Loucy (cell line): Measurements from ENCODE around the gene LRRC40.

Experiments used
- H2AFZ ChIP-seq: fragments of 200-600 bp; sonication (generic); 2 replicates; pipeline ENCODE4 v1.6.0; 2016; ENCODE audit warnings: antibody characterized with exemption, mild to moderate bottlenecking, low read length, moderate library complexity
- H3F3A ChIP-seq: fragments of 200-600 bp; 2 replicates; pipeline ENCODE4 v1.6.0; 2016; ENCODE audit warnings: antibody characterized with exemption, low read depth, mild to moderate bottlenecking
- H3K27me3 ChIP-seq: fragments of 200-600 bp; sonication (generic); 2 replicates; pipeline ENCODE4 v1.6.1; 2014; ENCODE audit warnings: low read length, mild to moderate bottlenecking; ENCODE audit not compliant: insufficient read depth, poor library complexity, severe bottlenecking
- H3K36me3 ChIP-seq: fragments of 200-600 bp; sonication (generic); 2 replicates; pipeline ENCODE4 v1.6.1; 2016; ENCODE audit warnings: low read length; ENCODE audit not compliant: insufficient read depth
- H3K4me1 ChIP-seq: fragments of 200-600 bp; sonication (generic); 2 replicates; pipeline ENCODE4 v1.5.1; 2014; ENCODE audit warnings: low read length, mild to moderate bottlenecking; ENCODE audit not compliant: insufficient read depth, poor library complexity, severe bottlenecking
- H3K4me2 ChIP-seq: fragments of 200-600 bp; sonication (generic); 2 replicates; pipeline ENCODE4 v1.6.0; 2014; ENCODE audit warnings: antibody characterized with exemption, low read length, low read depth, mild to moderate bottlenecking; ENCODE audit not compliant: poor library complexity, severe bottlenecking
- H3K4me3 ChIP-seq: fragments of 200-600 bp; sonication (generic); 2 replicates; pipeline ENCODE4 v1.5.1; 2014; ENCODE audit warnings: low read length, mild to moderate bottlenecking, mixed read lengths; ENCODE audit not compliant: poor library complexity, severe bottlenecking
- H3K79me2 ChIP-seq: fragments of 200-600 bp; sonication (generic); 2 replicates; pipeline ENCODE4 v1.6.1; 2014; ENCODE audit warnings: low read length; ENCODE audit not compliant: insufficient read depth
- H3K9ac ChIP-seq: fragments of 200-600 bp; sonication (generic); 2 replicates; pipeline ENCODE4 v1.6.0; 2014; ENCODE audit warnings: mild to moderate bottlenecking, low read depth, low read length, moderate library complexity; ENCODE audit not compliant: poor library complexity, severe bottlenecking
- H3K9me2 ChIP-seq: fragments of 200-600 bp; sonication (generic); replicated peaks from 2 replicates; pipeline ENCODE4 v1.6.1; 2016; ENCODE audit warnings: low read depth, low read length, mixed read lengths
- H3K9me3 ChIP-seq: fragments of 200-600 bp; sonication (generic); 2 replicates; pipeline ENCODE4 v1.6.1; 2014; ENCODE audit warnings: mild to moderate bottlenecking, antibody characterized with exemption, low read length, low read depth; ENCODE audit not compliant: insufficient read depth
- H4K20me1 ChIP-seq: fragments of 200-600 bp; sonication (generic); 2 replicates; pipeline ENCODE4 v1.6.0; 2014; ENCODE audit warnings: antibody characterized with exemption, low read length, mild to moderate bottlenecking; ENCODE audit not compliant: insufficient read depth, poor library complexity, severe bottlenecking
- CTCF ChIP-seq: fragments of 200-600 bp; sonication (generic); conservative IDR thresholded peaks from 2 replicates; pipeline ENCODE4 v1.5.1; 2014; ENCODE audit warnings: mild to moderate bottlenecking, antibody characterized with exemption, low read length
- EZH2phosphoT487 ChIP-seq: fragments of 200-600 bp; IDR thresholded peaks from 2 replicates; pipeline ENCODE4 v1.6.1; 2018; ENCODE audit warnings: antibody characterized with exemption, mild to moderate bottlenecking, moderate library complexity, borderline replicate concordance

The LRRC40 gene

GRCh38 chr1:70153739-70154138 is 51.6 kb downstream of the LRRC40 start:
- H3K9me2 ChIP-seq = no peaks in the 10 kb centered on the region
- no peaks in the 10 kb centered on the region for H4K20me1 ChIP-seq
- H3F3A ChIP-seq = no peaks in the 10 kb centered on the region
- H3K27me3 ChIP-seq = no peaks in the 10 kb centered on the region
- no peak overlapping the region for H3K9ac ChIP-seq
- no peak overlapping the region for H2AFZ ChIP-seq
- no peaks in the 10 kb centered on the region for H3K79me2 ChIP-seq
- TF ChIP-seq CTCF (no peak), EZH2phosphoT487 (no peak)
- no peaks in the 10 kb centered on the region for H3K9me3 ChIP-seq
- no peaks in the 10 kb centered on the region for H3K4me1 ChIP-seq
- H3K4me2 ChIP-seq = no peak overlapping the region
- no peak overlapping the region for H3K4me3 ChIP-seq
- H3K36me3 ChIP-seq = peaks cover 20% of the 10 kb centered on the region; the same call in 1 of the 2 replicates

DNA sequence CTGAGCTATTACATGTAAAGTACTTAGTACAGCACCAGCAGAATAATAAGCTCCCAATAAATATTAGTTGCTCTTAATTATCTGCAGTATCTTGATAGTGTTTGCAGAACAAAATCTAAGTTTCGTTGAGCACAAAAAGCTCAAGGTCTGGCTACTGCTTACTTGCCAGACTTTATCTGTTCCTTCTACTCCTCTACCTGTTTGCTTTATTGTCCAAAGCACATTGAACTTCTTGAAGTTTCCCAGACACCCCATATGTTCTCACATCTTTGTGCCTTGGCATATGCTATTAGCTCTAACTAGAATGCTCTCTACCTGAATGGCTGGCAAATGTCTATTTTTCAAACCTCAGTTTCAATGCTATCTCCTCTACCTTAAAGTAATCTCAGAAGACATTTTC is 54.9 kb downstream of the LRRC40 start:
- TF ChIP-seq EZH2phosphoT487 (no peak), CTCF (no peak)
- H3K4me1 ChIP-seq = no peaks in the 10 kb centered on the region
- H3K36me3 ChIP-seq = peaks cover 21% of the 10 kb centered on the region; the same call in 1 of the 2 replicates
- H3K9ac ChIP-seq = no peak overlapping the region
- no peak overlapping the region for H2AFZ ChIP-seq
- no peaks in the 10 kb centered on the region for H3K9me3 ChIP-seq
- H4K20me1 ChIP-seq = no peaks in the 10 kb centered on the region
- no peak overlapping the region for H3K4me3 ChIP-seq
- no peaks in the 10 kb centered on the region for H3K9me2 ChIP-seq
- no peaks in the 10 kb centered on the region for H3K27me3 ChIP-seq
- no peaks in the 10 kb centered on the region for H3F3A ChIP-seq
- H3K4me2 ChIP-seq = no peak overlapping the region
- H3K79me2 ChIP-seq = no peaks in the 10 kb centered on the region

- no peak overlapping the region for H2AFZ ChIP-seq
- no peak overlapping the region for H3K4me3 ChIP-seq
- H3K9me3 ChIP-seq = no peaks in the 10 kb centered on the region
- H3K36me3 ChIP-seq = peaks cover 21% of the 10 kb centered on the region; the same call in 1 of the 2 replicates
- no peaks in the 10 kb centered on the region for H3K4me1 ChIP-seq
- no peaks in the 10 kb centered on the region for H3K9me2 ChIP-seq
- TF ChIP-seq CTCF = no peak
- TF ChIP-seq EZH2phosphoT487 = no peak
- H3F3A ChIP-seq = 0 out of 2 replicates have a peak, but pooled peaks cover 4% of the 10 kb centered on the region
- H3K79me2 ChIP-seq = no peaks in the 10 kb centered on the region
- no peaks in the 10 kb centered on the region for H4K20me1 ChIP-seq
- no peak overlapping the region for H3K4me2 ChIP-seq
- no peaks in the 10 kb centered on the region for H3K27me3 ChIP-seq
- H3K9ac ChIP-seq = no peak overlapping the region
Measured at GRCh38 chr1:70146488-70146887, 58.9 kb downstream of the LRRC40 start.
